A549 (cell line): Measurements from ENCODE around the gene CDC5L. TPM values are rescaled to one million over a fixed set of nuclear protein-coding genes. Genes with fewer than 3 reads are reported as not detected.

ENCODE experiments used
- ATAC-seq, 2 experiments: fragments of 200-7000 bp in 1 of 2; fragments of >200 bp in 1 of 2; cut with Nextera tagmentation in 1 of 2; cut with Tn5 transposase in 1 of 2; 3 replicates each; pipeline versions ENCODE4 v1.8.0 to v1.9.1; 2018 to 2020; ENCODE audit warnings: mild to moderate bottlenecking in 1 of 2, moderate library complexity in 1 of 2
- CTCF ChIA-PET: fragments of 300-600 bp; sonication (Branson Sonifier 250); formaldehyde crosslinking; extraction: SDS; loops from one replicate; lab custom pipeline; 2021; ENCODE audit warnings: antibody characterized with exemption, inconsistent platforms; lab: Yijun Ruan, JAX
- POLR2A ChIA-PET: fragments of 350-600 bp; formaldehyde crosslinking; extraction: SDS; loops from one replicate; lab custom pipeline; 2021; ENCODE audit warnings: antibody characterized with exemption, inconsistent platforms; lab: Yijun Ruan, JAX
- DNase-seq, 2 experiments: peaks; one replicate each; pipeline versions ENCODE4 v3.0.0 to v3.0.0-alpha.2; 2011 to 2016; ENCODE audit warnings: low read depth in 1 of 2, low spot score in 1 of 2
- FAIRE-seq: peaks from 2 replicates; lab custom pipeline; 2011; peaks lifted over from hg19 to GRCh38; lab: Jason Lieb, UNC
- H3K27ac ChIP-seq, 2 experiments: fragments of >200 bp; sonication (Bioruptor Twin); formaldehyde crosslinking; 3 replicates each; pipeline ENCODE4 v1.5.1; 2016 to 2017
- H3K4me1 ChIP-seq: fragments of >200 bp; sonication (Bioruptor Twin); formaldehyde crosslinking; 3 replicates; pipeline ENCODE4 v1.6.1; 2016
- H3K4me2 ChIP-seq: fragments of >200 bp; sonication (Bioruptor Twin); formaldehyde crosslinking; 3 replicates; pipeline ENCODE4 v1.6.1; 2016
- H3K4me3 ChIP-seq: fragments of >200 bp; sonication (Bioruptor Twin); formaldehyde crosslinking; 3 replicates; pipeline ENCODE4 v1.5.1; 2016
- H3K9me3 ChIP-seq: fragments of >200 bp; sonication (Bioruptor Twin); formaldehyde crosslinking; 3 replicates; pipeline ENCODE4 v1.6.1; 2016
- BHLHE40 ChIP-seq: IDR thresholded peaks from 2 replicates; pipeline ENCODE4 v1.6.1; 2012; ENCODE audit warnings: low read depth, low read length, inconsistent platforms
- CEBPB ChIP-seq, 2 experiments: fragments of >200 bp in 1 of 2; sonication (Bioruptor Twin) in 1 of 2; formaldehyde crosslinking in 1 of 2; IDR thresholded peaks; 2 replicates each; pipeline ENCODE4 v1.6.1; 2012 to 2016
- CHD2 ChIP-seq: fragments of 150-350 bp; IDR thresholded peaks from 2 replicates; pipeline ENCODE4 v1.6.1; 2014; ENCODE audit warnings: low read length; ENCODE audit not compliant: partially characterized antibody
- EHMT2 ChIP-seq: fragments of 200-600 bp; sonication (generic); IDR thresholded peaks from 2 replicates; pipeline ENCODE4 v1.6.1; 2016; ENCODE audit warnings: antibody characterized with exemption, low read depth, mild to moderate bottlenecking, moderate library complexity
- EP300 ChIP-seq, 2 experiments: fragments of >200 bp; sonication (Bioruptor Twin); formaldehyde crosslinking; IDR thresholded peaks; 2 replicates in 1 of 2; 3 replicates in 1 of 2; pipeline ENCODE4 v1.6.1; 2016 to 2017
- ESRRA ChIP-seq: fragments of 150-350 bp; IDR thresholded peaks from 2 replicates; pipeline ENCODE4 v1.6.1; 2014; ENCODE audit warnings: mild to moderate bottlenecking, low read length, borderline replicate concordance
- FOSL2 ChIP-seq, 2 experiments: fragments of 450-650 bp in 1 of 2; fragments of >200 bp in 1 of 2; sonication (Bioruptor Twin) in 1 of 2; formaldehyde crosslinking; IDR thresholded peaks; 2 replicates each; pipeline versions ENCODE4 v1.5.0 to v1.6.1; 2016 to 2020; ENCODE audit warnings: mild to moderate bottlenecking in 1 of 2, moderate library complexity in 1 of 2
- FOXS1 ChIP-seq: fragments of 250-450 bp; sonication (Bioruptor Pico); IDR thresholded peaks from 2 replicates; pipeline ENCODE4 v1.5.0; 2020; ENCODE audit warnings: mild to moderate bottlenecking, moderate library complexity
- GATA3 ChIP-seq: IDR thresholded peaks from 2 replicates; pipeline ENCODE4 v1.6.1; 2012; ENCODE audit warnings: borderline replicate concordance
- HDAC2 ChIP-seq: fragments of 200-600 bp; sonication (generic); IDR thresholded peaks from 2 replicates; pipeline ENCODE4 v1.6.1; 2016
- HOXA7 ChIP-seq: fragments of 250-450 bp; sonication (Bioruptor Pico); IDR thresholded peaks from 2 replicates; pipeline ENCODE4 v1.5.0; 2020; ENCODE audit warnings: mild to moderate bottlenecking, moderate library complexity
- HOXB5 ChIP-seq: fragments of 250-450 bp; sonication (Bioruptor Pico); IDR thresholded peaks from 2 replicates; pipeline ENCODE4 v1.5.0; 2020; ENCODE audit warnings: mild to moderate bottlenecking, moderate library complexity
- JUN ChIP-seq, 2 experiments: fragments of >200 bp; sonication (Bioruptor Twin); formaldehyde crosslinking; IDR thresholded peaks; 2 replicates in 1 of 2; 3 replicates in 1 of 2; pipeline ENCODE4 v1.6.1; 2016 to 2017
- KDM1A ChIP-seq: fragments of 200-600 bp; sonication (generic); IDR thresholded peaks from 2 replicates; pipeline ENCODE4 v1.6.1; 2016; ENCODE audit warnings: low read depth, mild to moderate bottlenecking
- KDM5A ChIP-seq: fragments of 200-600 bp; sonication (generic); IDR thresholded peaks from 2 replicates; pipeline ENCODE4 v1.6.1; 2016; ENCODE audit warnings: antibody characterized with exemption, mild to moderate bottlenecking
- MYC ChIP-seq: IDR thresholded peaks from 2 replicates; pipeline ENCODE4 v1.6.1; 2012; ENCODE audit warnings: mild to moderate bottlenecking, inconsistent platforms, low read length, improper control_type of control experiment, borderline replicate concordance
- PBX3 ChIP-seq: IDR thresholded peaks from 2 replicates; pipeline ENCODE4 v1.6.1; 2012
- PHF8 ChIP-seq: fragments of 200-600 bp; sonication (generic); IDR thresholded peaks from 2 replicates; pipeline ENCODE4 v1.6.1; 2016; ENCODE audit warnings: low read depth, mild to moderate bottlenecking, antibody characterized with exemption, moderate library complexity, borderline replicate concordance
- POLR2A ChIP-seq: IDR thresholded peaks from 2 replicates; pipeline ENCODE4 v1.6.1; 2012; ENCODE audit warnings: mild to moderate bottlenecking, low read length
- POLR2AphosphoS2 ChIP-seq: conservative IDR thresholded peaks from 2 replicates; pipeline ENCODE4 v1.6.1; 2012; ENCODE audit warnings: low read length, improper control_type of control experiment, inconsistent platforms
- RAD21 ChIP-seq, 2 experiments: fragments of >200 bp in 1 of 2; sonication (Bioruptor Twin) in 1 of 2; formaldehyde crosslinking in 1 of 2; IDR thresholded peaks in 1 of 2; conservative IDR thresholded peaks in 1 of 2; 2 replicates in 1 of 2; 3 replicates in 1 of 2; pipeline ENCODE4 v1.6.1; 2012 to 2018; ENCODE audit warnings: inconsistent platforms in 1 of 2
- RFX5 ChIP-seq: fragments of 450-650 bp; IDR thresholded peaks from 2 replicates; pipeline ENCODE4 v1.7.1; 2014; ENCODE audit warnings: antibody characterized with exemption, mild to moderate bottlenecking, moderate library complexity
- ZC3H11A ChIP-seq: fragments of 450-650 bp; IDR thresholded peaks from 2 replicates; pipeline ENCODE4 v1.6.1; 2014; ENCODE audit warnings: antibody characterized with exemption, mild to moderate bottlenecking
- WGBS: methylation state at CpG from one replicate; pipeline ENCODE4 v1.1.6; 2017; ENCODE audit errors: missing lambda C conversion rate; 5-methylcytosine and 5-hydroxymethylcytosine counted together
- polyA plus RNA-seq, 4 experiments: library from polyadenylated mRNA; depleted of rRNA in 3 of 4; stranded (reverse); fragments of >200 nt; fragmentation: RNase III in 1 of 4; extraction: RNeasy Plus Mini Kit Qiagen cat#74134 plus additional on column Dnase treatment in 1 of 4; gene quantifications; 2 replicates in 3 of 4; 3 replicates in 1 of 4; pipeline ENCODE4 v1.2.3, GENCODE V29; 2011 to 2017
- TF ChIP-seq, protein P1 (sequence below): fragments of >200 bp; sonication (Bioruptor Twin); formaldehyde crosslinking; IDR thresholded peaks from 3 replicates; pipeline ENCODE4 v1.6.1; 2016
- TF ChIP-seq, protein P2 (sequence below): fragments of 250-450 bp; sonication (Bioruptor Pico); IDR thresholded peaks from 2 replicates; pipeline ENCODE4 v1.5.0; 2020; ENCODE audit warnings: low read depth, mild to moderate bottlenecking, moderate library complexity
- TF ChIP-seq, protein P3 (sequence below): fragments of >200 bp; sonication (Bioruptor Twin); formaldehyde crosslinking; IDR thresholded peaks from 2 replicates; pipeline ENCODE4 v1.6.1; 2016
- TF ChIP-seq, protein P4 (sequence below): fragments of 200-600 bp; sonication (generic); IDR thresholded peaks from 2 replicates; pipeline ENCODE4 v1.6.1; 2016; ENCODE audit warnings: antibody characterized with exemption, mild to moderate bottlenecking, moderate library complexity

CDC5L gene
- polyA plus RNA-seq, 2 of the 4 experiments (the other 2 are of a cell fraction), result 12.8 to 20.5 TPM

GRCh38 chr6:44472250-44472945 lies 84.9 kb downstream of the CDC5L start:
- ChIA-PET POLR2A (no interaction called here), CTCF (interaction anchor here (1.3 to 10.0 kb wide), 2 partner anchors 10 to 14 kb away, joined by 3 to 85 read pairs; no protein-coding TSS in a partner anchor)
- Histone ChIP-seq H3K4me2 (no peak overlapping the region), H3K27ac (no peak overlapping the region), H3K9me3 (no peaks in the 10 kb centered on the region), H3K4me1 (peaks cover 16% of the 10 kb centered on the region; the same call in 2 of the 3 replicates), H3K4me3 (no peak overlapping the region)
- no peak for DNase-seq
- no peak for FAIRE-seq
- TF ChIP-seq HOXB5 (no peak), PHF8 (no peak), FOXS1 (CRISPR knock-in tag) (no peak), EP300 (IDR thresholded peaks at IDR 0.05) (no peak), KDM1A (no peak), KDM5A (no peak), CHD2 (no peak), RAD21 (conservative IDR thresholded peaks at IDR 0.05 in 1 of 2, IDR thresholded peaks at IDR 0.05 in 1 of 2) (no peak), GATA3 (no peak), EHMT2 (no peak)
- TF ChIP-seq, protein P1, sequence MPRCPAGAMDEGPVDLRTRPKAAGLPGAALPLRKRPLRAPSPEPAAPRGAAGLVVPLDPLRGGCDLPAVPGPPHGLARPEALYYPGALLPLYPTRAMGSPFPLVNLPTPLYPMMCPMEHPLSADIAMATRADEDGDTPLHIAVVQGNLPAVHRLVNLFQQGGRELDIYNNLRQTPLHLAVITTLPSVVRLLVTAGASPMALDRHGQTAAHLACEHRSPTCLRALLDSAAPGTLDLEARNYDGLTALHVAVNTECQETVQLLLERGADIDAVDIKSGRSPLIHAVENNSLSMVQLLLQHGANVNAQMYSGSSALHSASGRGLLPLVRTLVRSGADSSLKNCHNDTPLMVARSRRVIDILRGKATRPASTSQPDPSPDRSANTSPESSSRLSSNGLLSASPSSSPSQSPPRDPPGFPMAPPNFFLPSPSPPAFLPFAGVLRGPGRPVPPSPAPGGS, result no peak
- ATAC-seq, result no peak
- 75% methylated on average over 10 of the region's 13 CpGs for WGBS

GRCh38 chr6:44473393-44474189 lies 86.1 kb downstream of the CDC5L start:
- Histone ChIP-seq H3K9me3 (no peaks in the 10 kb centered on the region), H3K4me3 (no peak overlapping the region), H3K4me1 (peaks cover 16% of the 10 kb centered on the region; the same call in 2 of the 3 replicates), H3K27ac (no peak overlapping the region), H3K4me2 (no peak overlapping the region)
- CTCF ChIA-PET, result interaction anchor here (5.0 to 10.0 kb wide), 2 partner anchors 15 to 1449 kb away, joined by 35 to 85 read pairs; no protein-coding TSS in a partner anchor
- DNase-seq (no peak), FAIRE-seq (no peak), ATAC-seq (no peak)
- WGBS, result 91% methylated on average over 9 of the region's 19 CpGs
- TF ChIP-seq MYC (no peak), POLR2A (no peak), HDAC2 (no peak), RFX5 (no peak), HOXB5 (no peak), CEBPB (IDR thresholded peaks at IDR 0.05) (no peak), POLR2AphosphoS2 (no peak), PBX3 (no peak), ESRRA (no peak), HOXA7 (CRISPR knock-in tag) (no peak), BHLHE40 (no peak), ZC3H11A (no peak), JUN (IDR thresholded peaks at IDR 0.05) (no peak), GATA3 (no peak), FOSL2 (IDR thresholded peaks at IDR 0.05) (no peak), FOSL2 (CRISPR knock-in tag; IDR thresholded peaks at IDR 0.05) (no peak)
- TF ChIP-seq, protein P2, sequence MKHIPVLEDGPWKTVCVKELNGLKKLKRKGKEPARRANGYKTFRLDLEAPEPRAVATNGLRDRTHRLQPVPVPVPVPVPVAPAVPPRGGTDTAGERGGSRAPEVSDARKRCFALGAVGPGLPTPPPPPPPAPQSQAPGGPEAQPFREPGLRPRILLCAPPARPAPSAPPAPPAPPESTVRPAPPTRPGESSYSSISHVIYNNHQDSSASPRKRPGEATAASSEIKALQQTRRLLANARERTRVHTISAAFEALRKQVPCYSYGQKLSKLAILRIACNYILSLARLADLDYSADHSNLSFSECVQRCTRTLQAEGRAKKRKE (CRISPR knock-in tag), result no peak
- TF ChIP-seq, protein P3, sequence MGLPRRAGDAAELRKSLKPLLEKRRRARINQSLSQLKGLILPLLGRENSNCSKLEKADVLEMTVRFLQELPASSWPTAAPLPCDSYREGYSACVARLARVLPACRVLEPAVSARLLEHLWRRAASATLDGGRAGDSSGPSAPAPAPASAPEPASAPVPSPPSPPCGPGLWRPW, result no peak
- TF ChIP-seq, protein P4, sequence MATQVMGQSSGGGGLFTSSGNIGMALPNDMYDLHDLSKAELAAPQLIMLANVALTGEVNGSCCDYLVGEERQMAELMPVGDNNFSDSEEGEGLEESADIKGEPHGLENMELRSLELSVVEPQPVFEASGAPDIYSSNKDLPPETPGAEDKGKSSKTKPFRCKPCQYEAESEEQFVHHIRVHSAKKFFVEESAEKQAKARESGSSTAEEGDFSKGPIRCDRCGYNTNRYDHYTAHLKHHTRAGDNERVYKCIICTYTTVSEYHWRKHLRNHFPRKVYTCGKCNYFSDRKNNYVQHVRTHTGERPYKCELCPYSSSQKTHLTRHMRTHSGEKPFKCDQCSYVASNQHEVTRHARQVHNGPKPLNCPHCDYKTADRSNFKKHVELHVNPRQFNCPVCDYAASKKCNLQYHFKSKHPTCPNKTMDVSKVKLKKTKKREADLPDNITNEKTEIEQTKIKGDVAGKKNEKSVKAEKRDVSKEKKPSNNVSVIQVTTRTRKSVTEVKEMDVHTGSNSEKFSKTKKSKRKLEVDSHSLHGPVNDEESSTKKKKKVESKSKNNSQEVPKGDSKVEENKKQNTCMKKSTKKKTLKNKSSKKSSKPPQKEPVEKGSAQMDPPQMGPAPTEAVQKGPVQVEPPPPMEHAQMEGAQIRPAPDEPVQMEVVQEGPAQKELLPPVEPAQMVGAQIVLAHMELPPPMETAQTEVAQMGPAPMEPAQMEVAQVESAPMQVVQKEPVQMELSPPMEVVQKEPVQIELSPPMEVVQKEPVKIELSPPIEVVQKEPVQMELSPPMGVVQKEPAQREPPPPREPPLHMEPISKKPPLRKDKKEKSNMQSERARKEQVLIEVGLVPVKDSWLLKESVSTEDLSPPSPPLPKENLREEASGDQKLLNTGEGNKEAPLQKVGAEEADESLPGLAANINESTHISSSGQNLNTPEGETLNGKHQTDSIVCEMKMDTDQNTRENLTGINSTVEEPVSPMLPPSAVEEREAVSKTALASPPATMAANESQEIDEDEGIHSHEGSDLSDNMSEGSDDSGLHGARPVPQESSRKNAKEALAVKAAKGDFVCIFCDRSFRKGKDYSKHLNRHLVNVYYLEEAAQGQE, result no peak
- POLR2A ChIA-PET, result no interaction called here
